ENCODE data around the gene MDM2.

- TF ChIP-seq CTCF (conservative IDR thresholded peaks at IDR 0.05) (no peak), EZH2 (IDR thresholded peaks at IDR 0.05; ENCODE audit: low read depth) (no peak)
Measured at GRCh38 chr12:68762691-68763090, 45.3 kb upstream of the MDM2 start.
